ENCODE measurements around the gene PTPRT.

Gene PTPRT

DNA sequence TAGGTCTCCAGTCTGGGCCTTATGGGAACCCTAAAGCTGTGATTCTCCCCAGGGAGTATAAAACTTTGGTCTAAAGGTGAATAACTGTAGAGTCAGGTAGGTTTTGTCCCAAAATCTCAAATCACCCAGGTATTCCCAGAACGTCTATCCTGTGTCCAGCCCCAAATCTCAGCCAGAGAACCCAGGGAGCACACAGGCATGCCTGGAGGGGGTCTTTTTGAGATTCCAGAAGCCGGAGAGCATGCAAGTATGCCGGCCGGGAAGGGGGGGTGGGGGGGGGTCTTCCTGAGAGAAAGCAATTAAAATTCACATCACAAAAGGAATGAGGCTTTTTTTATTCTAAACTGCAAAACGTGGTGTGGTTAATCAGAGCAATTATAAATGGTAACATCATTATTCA lies 210.0 kb downstream of the PTPRT start:
- TF ChIP-seq, protein P1, sequence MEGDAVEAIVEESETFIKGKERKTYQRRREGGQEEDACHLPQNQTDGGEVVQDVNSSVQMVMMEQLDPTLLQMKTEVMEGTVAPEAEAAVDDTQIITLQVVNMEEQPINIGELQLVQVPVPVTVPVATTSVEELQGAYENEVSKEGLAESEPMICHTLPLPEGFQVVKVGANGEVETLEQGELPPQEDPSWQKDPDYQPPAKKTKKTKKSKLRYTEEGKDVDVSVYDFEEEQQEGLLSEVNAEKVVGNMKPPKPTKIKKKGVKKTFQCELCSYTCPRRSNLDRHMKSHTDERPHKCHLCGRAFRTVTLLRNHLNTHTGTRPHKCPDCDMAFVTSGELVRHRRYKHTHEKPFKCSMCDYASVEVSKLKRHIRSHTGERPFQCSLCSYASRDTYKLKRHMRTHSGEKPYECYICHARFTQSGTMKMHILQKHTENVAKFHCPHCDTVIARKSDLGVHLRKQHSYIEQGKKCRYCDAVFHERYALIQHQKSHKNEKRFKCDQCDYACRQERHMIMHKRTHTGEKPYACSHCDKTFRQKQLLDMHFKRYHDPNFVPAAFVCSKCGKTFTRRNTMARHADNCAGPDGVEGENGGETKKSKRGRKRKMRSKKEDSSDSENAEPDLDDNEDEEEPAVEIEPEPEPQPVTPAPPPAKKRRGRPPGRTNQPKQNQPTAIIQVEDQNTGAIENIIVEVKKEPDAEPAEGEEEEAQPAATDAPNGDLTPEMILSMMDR (conservative IDR thresholded peaks at IDR 0.05; ENCODE audit: low read length): no peak
- no peak overlapping the region for H3K4me3 ChIP-seq (ENCODE audit: low read length)
- DNase-seq (ENCODE audit: low read depth): no peak

DNA sequence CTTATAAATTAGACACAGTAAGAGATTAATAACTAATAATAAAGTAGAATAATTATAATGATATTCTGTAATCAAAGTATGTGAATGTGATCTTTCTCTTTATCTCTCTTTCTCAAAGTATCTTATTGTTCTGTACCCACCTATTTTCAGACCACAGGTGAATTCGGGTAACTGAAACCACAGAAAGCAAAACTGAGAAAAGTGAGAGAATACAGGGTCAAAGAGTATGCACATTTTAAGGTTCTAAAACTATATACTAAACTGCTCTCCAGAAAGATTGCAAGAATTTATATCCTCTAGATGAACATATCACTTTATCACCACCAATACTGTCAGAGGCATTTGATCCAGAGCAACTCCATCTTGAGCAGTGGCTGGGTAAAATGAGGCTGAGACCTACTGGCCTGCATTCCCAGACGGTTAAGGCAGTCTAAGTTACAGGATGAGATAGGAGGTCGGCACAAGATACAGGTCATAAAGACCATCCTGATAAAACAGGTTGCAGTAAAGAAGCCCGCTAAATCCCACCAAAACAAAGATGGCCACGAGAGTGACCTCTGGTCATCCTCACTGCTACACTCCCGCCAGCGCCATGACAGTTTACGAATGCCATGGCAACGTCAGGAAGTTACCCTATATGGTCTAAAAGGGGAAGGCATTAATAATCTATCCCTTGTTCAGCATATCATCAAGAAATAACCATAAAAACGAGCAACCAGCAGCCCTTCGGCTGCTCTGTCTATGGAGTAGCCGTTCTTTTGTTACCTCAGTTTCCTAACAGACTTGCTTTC lies 211.3 kb downstream of the PTPRT start:
- no peak overlapping the region for H3K4me3 ChIP-seq (ENCODE audit: low read length)
- TF ChIP-seq, protein P1 (conservative IDR thresholded peaks at IDR 0.05; ENCODE audit: low read length): no peak
- no peak for DNase-seq (ENCODE audit: low read depth)

DNA sequence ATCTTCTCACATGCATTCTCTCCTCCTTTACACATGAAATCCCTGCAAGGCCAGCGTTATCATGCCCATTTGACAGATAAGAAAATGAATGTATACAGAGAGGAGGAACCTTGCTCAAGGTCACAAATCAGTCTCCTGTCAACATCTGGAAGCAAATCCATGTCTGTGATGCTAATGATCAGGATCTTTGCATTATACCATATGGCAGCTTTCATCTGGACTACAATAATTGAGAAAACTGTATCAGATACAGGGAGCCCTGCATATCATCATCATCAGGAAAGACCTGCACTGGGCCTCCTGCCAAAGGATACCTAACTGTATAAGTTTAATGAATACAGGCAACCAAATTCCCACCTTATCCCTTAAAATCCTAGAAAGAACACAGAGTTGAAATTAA lies 213.7 kb downstream of the PTPRT start:
- no peak overlapping the region for H3K4me3 ChIP-seq (ENCODE audit: low read length)
- no peak for DNase-seq (ENCODE audit: low read depth)
- TF ChIP-seq, protein P1 (conservative IDR thresholded peaks at IDR 0.05; ENCODE audit: low read length): no peak

DNA sequence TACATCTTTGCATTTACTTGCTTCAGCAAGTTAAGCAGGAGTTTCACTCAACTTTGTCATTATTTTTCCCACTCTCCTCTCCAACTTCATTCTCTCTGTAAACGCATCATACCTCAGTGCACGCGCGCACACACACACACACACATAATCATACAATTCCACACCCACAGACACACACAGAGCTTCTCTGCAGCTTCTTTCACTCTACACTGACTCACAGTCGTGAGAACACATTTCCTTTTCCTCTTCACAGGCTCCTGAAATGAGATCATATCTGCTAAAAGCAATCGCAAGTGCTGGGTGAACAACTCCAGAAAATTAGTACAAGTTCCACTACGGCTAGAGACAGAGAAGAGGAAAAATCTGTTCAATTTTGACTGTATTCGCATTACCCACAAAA lies 215.4 kb downstream of the PTPRT start:
- DNase-seq (ENCODE audit: low read depth): no peak
- H3K4me3 ChIP-seq (ENCODE audit: low read length): no peak overlapping the region
- TF ChIP-seq, protein P1 (conservative IDR thresholded peaks at IDR 0.05; ENCODE audit: low read length): no peak

DNA sequence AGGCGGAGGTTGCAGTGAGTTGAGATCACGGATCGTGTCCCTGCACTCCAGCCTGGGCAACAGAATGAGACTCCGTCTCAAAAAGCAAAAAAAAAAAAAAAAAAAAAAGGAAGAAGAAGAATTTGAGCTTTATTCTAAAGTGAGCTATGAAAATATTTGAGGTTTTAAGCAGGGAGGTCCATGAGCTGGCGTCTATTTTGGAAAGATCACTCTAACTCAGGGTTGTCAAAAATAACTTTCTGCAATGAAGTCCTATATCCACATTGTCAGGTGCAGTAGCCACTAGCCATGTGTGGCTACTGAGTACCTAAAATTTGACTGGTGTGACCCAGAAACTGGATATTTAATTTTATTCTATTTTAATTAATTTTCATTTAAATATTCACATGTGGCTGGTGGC lies 217.1 kb downstream of the PTPRT start:
- TF ChIP-seq, protein P1 (conservative IDR thresholded peaks at IDR 0.05; ENCODE audit: low read length): no peak
- no peak overlapping the region for H3K4me3 ChIP-seq (ENCODE audit: low read length)

DNA sequence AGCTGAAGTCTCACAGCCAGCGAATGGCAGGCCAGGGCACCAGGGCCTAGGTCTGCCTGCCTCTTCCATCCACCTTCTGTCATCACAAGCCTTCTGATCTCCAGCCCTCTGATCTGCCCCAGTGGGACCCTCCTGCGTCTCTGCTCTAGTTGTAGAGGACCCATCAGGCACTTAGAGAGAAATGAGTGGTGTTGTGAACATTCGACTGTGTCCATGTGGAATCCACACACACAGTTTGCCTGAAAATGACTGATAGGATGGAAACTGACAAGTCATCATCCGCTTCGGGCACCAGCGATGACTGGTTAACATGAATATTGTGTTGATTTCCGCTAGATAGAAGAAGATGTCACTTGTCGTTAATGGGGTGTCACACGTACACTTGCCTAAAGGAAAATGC lies 221.0 kb downstream of the PTPRT start:
- TF ChIP-seq, protein P1 (conservative IDR thresholded peaks at IDR 0.05; ENCODE audit: low read length): no peak
- DNase-seq (ENCODE audit: low read depth): no peak
- no peak overlapping the region for H3K4me3 ChIP-seq (ENCODE audit: low read length)

More for the DNA sequence above, 217.1 kb downstream of the PTPRT start:
- no peak for DNase-seq (ENCODE audit: low read depth)

DNA sequence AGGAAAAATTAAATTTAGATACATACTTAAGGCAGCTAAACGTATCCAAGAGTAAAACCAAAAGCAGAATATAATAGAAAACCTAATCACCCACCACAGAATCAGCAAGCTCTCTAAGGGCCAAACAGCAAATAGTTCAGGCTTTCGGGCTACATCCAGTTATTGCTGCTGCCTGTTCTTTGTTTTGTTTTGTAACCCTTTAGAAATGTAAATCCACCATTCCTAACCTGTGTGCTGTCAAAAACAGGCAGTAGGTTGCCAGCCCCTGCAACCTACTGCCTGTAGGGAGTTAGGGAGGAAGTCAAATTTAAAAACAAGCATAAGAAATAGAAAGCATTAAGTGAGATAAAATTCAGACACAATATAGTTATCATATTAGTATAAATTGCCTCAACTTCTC lies 225.9 kb downstream of the PTPRT start:
- no peak overlapping the region for H3K4me3 ChIP-seq (ENCODE audit: low read length)
- DNase-seq (ENCODE audit: low read depth): no peak
- TF ChIP-seq, protein P1 (conservative IDR thresholded peaks at IDR 0.05; ENCODE audit: low read length): no peak

Data from AG10803 (cell line).